GM21526 (cell line): ENCODE measurements around the gene IFRD2.
A peak's percentile ranks its signal among the peaks of the same experiment; 100 is the strongest.
"Not testable (repeated sequence)": the region's sequence is repeated elsewhere in the genome, so short reads cannot be mapped to it uniquely, and the experiment has no call there.

ENCODE experiments used
- ATAC-seq: cut with Tn5 transposase; IDR thresholded peaks from one replicate; pipeline ENCODE4 v1.9.1; 2021; ENCODE audit warnings: moderate library complexity; ENCODE audit not compliant: unreplicated experiment, low FRiP score

The IFRD2 gene

GRCh38 chr3:50268703-50269451 is 23.4 kb downstream of the IFRD2 start, which contains the start of gene SEMA3B:
SEMA3B (plus strand) TSS chr3:50269147; CDS start chr3:50269241, 94 bp downstream.
- no peak for ATAC-seq

GRCh38 chr3:50268276-50268675 is 24.0 kb downstream of the IFRD2 start:
- no peak for ATAC-seq

GRCh38 chr3:50267280-50267913 is 24.8 kb downstream of the IFRD2 start:
- ATAC-seq = no peak

GRCh38 chr3:50266836-50267235 is 25.4 kb downstream of the IFRD2 start:
- ATAC-seq = no peak

- no peak for ATAC-seq
These were observed 26.2 kb downstream of the IFRD2 start for GRCh38 chr3:50266017-50266416.

- ATAC-seq = no peak
These were observed 26.7 kb downstream of the IFRD2 start for GRCh38 chr3:50265571-50265970.

GRCh38 chr3:50264964-50265485 is 27.2 kb downstream of the IFRD2 start:
- ATAC-seq = no peak

- ATAC-seq = no peak
These were observed 27.8 kb downstream of the IFRD2 start for GRCh38 chr3:50264383-50264963.

GRCh38 chr3:50263478-50264382 is 28.5 kb downstream of the IFRD2 start:
- ATAC-seq = no peak

GRCh38 chr3:50262778-50263177 is 29.5 kb downstream of the IFRD2 start:
- ATAC-seq = no peak

GRCh38 chr3:50262200-50262599 is 30.0 kb downstream of the IFRD2 start:
- not testable (repeated sequence) for ATAC-seq

- no peak for ATAC-seq
These were observed 30.7 kb downstream of the IFRD2 start for GRCh38 chr3:50261505-50261904.

- no peak for ATAC-seq
These were observed 31.2 kb downstream of the IFRD2 start for GRCh38 chr3:50260942-50261441.

GRCh38 chr3:50260027-50260941 is 31.9 kb downstream of the IFRD2 start:
- ATAC-seq = peak; percentile 64

GRCh38 chr3:50259432-50260026 is 32.7 kb downstream of the IFRD2 start:
- peak; percentile 19 for ATAC-seq

GRCh38 chr3:50258979-50259378 is 33.2 kb downstream of the IFRD2 start:
- no peak for ATAC-seq

GRCh38 chr3:50258029-50258680 is 34.1 kb downstream of the IFRD2 start:
- no peak for ATAC-seq
